Nephron progenitor cell (in vitro differentiated cells): ENCODE measurements around the gene RPS6KA1.
A peak's percentile ranks its signal among the peaks of the same experiment; 100 is the strongest.
"Not testable (repeated sequence)": the region's sequence is repeated elsewhere in the genome, so short reads cannot be mapped to it uniquely, and the experiment has no call there.

Source experiments
- DNase-seq: peaks from one replicate; pipeline ENCODE4 v3.0.0; 2021
- H3K27ac Mint-ChIP-seq: 2 replicates; pipeline ENCODE4 v1.8.0; 2021; ENCODE audit warnings: mild to moderate bottlenecking, moderate library complexity, mixed read lengths
- H3K27me3 Mint-ChIP-seq: 2 replicates; pipeline ENCODE4 v1.8.0; 2021; ENCODE audit warnings: mild to moderate bottlenecking, low read depth, mixed read lengths; ENCODE audit not compliant: poor library complexity
- H3K36me3 Mint-ChIP-seq: 2 replicates; pipeline ENCODE4 v1.8.0; 2021; ENCODE audit warnings: low read depth, mixed read lengths
- H3K4me1 Mint-ChIP-seq: 2 replicates; pipeline ENCODE4 v1.8.0; 2021; ENCODE audit warnings: mixed read lengths
- H3K4me3 Mint-ChIP-seq: 2 replicates; pipeline ENCODE4 v1.8.0; 2021; ENCODE audit warnings: mild to moderate bottlenecking, moderate library complexity, mixed read lengths
- H3K9me3 Mint-ChIP-seq: 2 replicates; pipeline ENCODE4 v1.8.0; 2021; ENCODE audit warnings: mild to moderate bottlenecking, moderate library complexity, mixed read lengths
- CTCF ChIP-seq: fragments of 200-600 bp; sonication (generic); IDR thresholded peaks from 2 replicates; pipeline ENCODE4 v1.5.0; 2021; ENCODE audit warnings: antibody characterized with exemption

RPS6KA1 gene

GRCh38 chr1:26496861-26497260, 32.7 kb upstream of the RPS6KA1 start:
- peaks cover 8% of the 10 kb centered on the region for H3K4me1 Mint-ChIP-seq
- H3K4me3 Mint-ChIP-seq = no peak overlapping the region
- H3K9me3 Mint-ChIP-seq = no peaks in the 10 kb centered on the region
- no peak overlapping the region for H3K27ac Mint-ChIP-seq
- no peak for DNase-seq
- peaks cover 12% of the 10 kb centered on the region for H3K27me3 Mint-ChIP-seq
- H3K36me3 Mint-ChIP-seq = no peaks in the 10 kb centered on the region
- TF ChIP-seq CTCF = no peak

- H3K27me3 Mint-ChIP-seq = peaks cover 5% of the 10 kb centered on the region
- no peak for DNase-seq
- H3K4me1 Mint-ChIP-seq = peaks cover 5% of the 10 kb centered on the region
- H3K9me3 Mint-ChIP-seq = no peaks in the 10 kb centered on the region
- peak overlapping the region; percentile 31 for H3K4me3 Mint-ChIP-seq
- no peak overlapping the region for H3K27ac Mint-ChIP-seq
- H3K36me3 Mint-ChIP-seq = no peaks in the 10 kb centered on the region
- TF ChIP-seq CTCF = no peak
These were observed 30.7 kb upstream of the RPS6KA1 start for GRCh38 chr1:26498894-26499293.

GRCh38 chr1:26500488-26501175, 28.9 kb upstream of the RPS6KA1 start:
- Mint-ChIP-seq H3K4me3 (peak overlapping the region; percentile 85), H3K4me1 (peaks cover 4% of the 10 kb centered on the region), H3K9me3 (no peaks in the 10 kb centered on the region), H3K36me3 (no peaks in the 10 kb centered on the region), H3K27ac (no peak overlapping the region), H3K27me3 (peaks cover 4% of the 10 kb centered on the region)
- no peak for TF ChIP-seq CTCF
- DNase-seq = peak; percentile 95

- not testable (repeated sequence) for H3K27me3 Mint-ChIP-seq, DNase-seq, H3K4me3 Mint-ChIP-seq, H3K36me3 Mint-ChIP-seq, H3K27ac Mint-ChIP-seq, H3K4me1 Mint-ChIP-seq
- H3K9me3 Mint-ChIP-seq = peaks cover 18% of the 10 kb centered on the region
These were observed 18.9 kb upstream of the RPS6KA1 start for GRCh38 chr1:26510711-26511110.

GRCh38 chr1:26515836-26516235, 13.7 kb upstream of the RPS6KA1 start:
- not testable (repeated sequence) for DNase-seq, H3K27ac Mint-ChIP-seq, H3K27me3 Mint-ChIP-seq, H3K36me3 Mint-ChIP-seq, H3K4me3 Mint-ChIP-seq
- peaks cover 18% of the 10 kb centered on the region for H3K9me3 Mint-ChIP-seq
- peaks cover 19% of the 10 kb centered on the region for H3K4me1 Mint-ChIP-seq

GRCh38 chr1:26516987-26517765, 12.4 kb upstream of the RPS6KA1 start:
- H3K36me3 Mint-ChIP-seq = no peaks in the 10 kb centered on the region
- peaks cover 29% of the 10 kb centered on the region for H3K4me1 Mint-ChIP-seq
- H3K27me3 Mint-ChIP-seq = peaks cover 7% of the 10 kb centered on the region

More at GRCh38 chr1:26516987-26517765, 12.4 kb upstream of the RPS6KA1 start:
- DNase-seq = no peak
- Mint-ChIP-seq H3K27ac (peak overlapping the region; percentile 58), H3K4me3 (no peak overlapping the region), H3K9me3 (peaks cover 17% of the 10 kb centered on the region)
- no peak for TF ChIP-seq CTCF
